ENCODE results near the gene ATAT1. TPM values are rescaled to one million over a fixed set of nuclear protein-coding genes. Genes with fewer than 3 reads are reported as not detected.
A peak's percentile ranks its signal among the peaks of the same experiment; 100 is the strongest.

ATAT1 gene
- total RNA-seq, 3 donors from 2014 or later = 10.6 to 18.4 (median 12.7) TPM

DNA sequence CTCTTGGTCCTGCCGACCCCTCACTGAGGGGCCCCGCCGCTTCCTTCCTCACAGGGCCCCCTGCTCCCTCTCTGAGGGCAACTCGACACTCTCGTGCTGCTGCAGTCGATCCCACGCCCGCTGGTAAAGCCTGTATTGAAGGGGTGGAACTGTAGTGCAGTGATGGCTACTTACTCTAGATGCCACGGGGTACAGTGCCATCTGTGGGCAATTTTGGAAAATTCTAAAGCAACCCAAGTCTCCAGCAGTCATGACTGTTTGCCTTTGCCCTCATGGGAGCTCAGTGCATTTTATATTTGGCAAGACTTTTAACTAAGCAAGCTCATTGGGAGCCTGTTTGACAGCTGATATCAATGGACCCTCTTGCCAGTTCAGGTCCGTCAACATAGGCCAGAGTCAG is 13.8 kb downstream of the ATAT1 start:
- TF ChIP-seq, protein P1, sequence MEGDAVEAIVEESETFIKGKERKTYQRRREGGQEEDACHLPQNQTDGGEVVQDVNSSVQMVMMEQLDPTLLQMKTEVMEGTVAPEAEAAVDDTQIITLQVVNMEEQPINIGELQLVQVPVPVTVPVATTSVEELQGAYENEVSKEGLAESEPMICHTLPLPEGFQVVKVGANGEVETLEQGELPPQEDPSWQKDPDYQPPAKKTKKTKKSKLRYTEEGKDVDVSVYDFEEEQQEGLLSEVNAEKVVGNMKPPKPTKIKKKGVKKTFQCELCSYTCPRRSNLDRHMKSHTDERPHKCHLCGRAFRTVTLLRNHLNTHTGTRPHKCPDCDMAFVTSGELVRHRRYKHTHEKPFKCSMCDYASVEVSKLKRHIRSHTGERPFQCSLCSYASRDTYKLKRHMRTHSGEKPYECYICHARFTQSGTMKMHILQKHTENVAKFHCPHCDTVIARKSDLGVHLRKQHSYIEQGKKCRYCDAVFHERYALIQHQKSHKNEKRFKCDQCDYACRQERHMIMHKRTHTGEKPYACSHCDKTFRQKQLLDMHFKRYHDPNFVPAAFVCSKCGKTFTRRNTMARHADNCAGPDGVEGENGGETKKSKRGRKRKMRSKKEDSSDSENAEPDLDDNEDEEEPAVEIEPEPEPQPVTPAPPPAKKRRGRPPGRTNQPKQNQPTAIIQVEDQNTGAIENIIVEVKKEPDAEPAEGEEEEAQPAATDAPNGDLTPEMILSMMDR (IDR thresholded peaks at IDR 0.05) = no peak
- Histone ChIP-seq H3K9me3 (no peaks in the 10 kb centered on the region), H3K4me3 (no peak overlapping the region), H3K4me1 (ENCODE audit: low read depth) (peaks cover 7% of the 10 kb centered on the region), H3K36me3 (ENCODE audit: low read depth) (no peaks in the 10 kb centered on the region)
- DNase-seq (no peak), ATAC-seq (peak; percentile 13)
- intact Hi-C loops (cut with DNase I, micrococcal nuclease) = no loop called here

DNA sequence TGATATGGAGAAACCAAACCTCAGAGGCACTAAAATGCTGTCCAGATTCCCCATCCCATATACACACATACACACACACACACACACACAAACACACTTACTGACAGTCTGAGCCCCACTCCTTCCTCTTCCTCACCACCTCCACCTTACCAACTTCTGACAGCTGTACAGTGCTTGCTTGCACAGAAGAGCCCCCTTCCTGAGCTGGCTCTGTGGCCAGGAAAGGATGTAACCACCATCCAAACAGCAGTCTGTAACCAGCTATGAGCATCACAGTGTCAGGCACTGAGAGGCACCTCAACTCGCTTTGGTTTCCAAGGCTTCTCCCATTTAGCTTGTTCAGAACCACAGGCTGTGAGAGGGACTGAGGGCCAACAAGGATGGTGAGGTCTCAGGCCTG is 14.4 kb downstream of the ATAT1 start:
- peaks cover 9% of the 10 kb centered on the region for H3K4me1 ChIP-seq (ENCODE audit: low read depth)
- DNase-seq (no peak), ATAC-seq (no peak)
- H3K4me3 ChIP-seq = no peak overlapping the region
- H3K36me3 ChIP-seq (ENCODE audit: low read depth) = no peaks in the 10 kb centered on the region
- TF ChIP-seq, protein P1 (IDR thresholded peaks at IDR 0.05) = no peak
- intact Hi-C loops (cut with DNase I, micrococcal nuclease) = no loop called here
- no peaks in the 10 kb centered on the region for H3K9me3 ChIP-seq

DNA sequence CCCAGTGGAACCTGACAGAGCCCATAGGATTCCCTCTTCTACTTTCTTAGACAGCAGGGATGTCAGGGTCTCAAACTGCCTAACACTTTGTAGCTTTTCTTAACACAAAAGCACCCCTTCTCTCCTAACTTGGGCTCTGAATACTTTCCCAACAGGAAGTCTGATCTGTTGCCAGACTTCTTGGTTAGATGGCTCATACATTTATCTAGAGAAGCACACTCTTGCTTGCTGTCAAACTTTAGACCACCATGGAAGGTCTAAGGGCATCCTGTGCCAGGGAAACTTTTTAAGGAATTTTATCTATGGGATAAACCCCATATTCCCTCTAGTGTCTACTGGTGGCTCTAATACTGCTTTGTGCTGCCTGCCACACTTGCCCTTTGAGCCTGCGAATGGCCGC is 17.0 kb downstream of the ATAT1 start:
- Histone ChIP-seq H3K4me1 (ENCODE audit: low read depth) (peaks cover 17% of the 10 kb centered on the region), H3K36me3 (ENCODE audit: low read depth) (no peaks in the 10 kb centered on the region), H3K9me3 (no peaks in the 10 kb centered on the region), H3K4me3 (no peak overlapping the region)
- DNase-seq (no peak), ATAC-seq (no peak)
- TF ChIP-seq, protein P1 (IDR thresholded peaks at IDR 0.05) = no peak
- intact Hi-C loops (cut with DNase I, micrococcal nuclease) = no loop called here

DNA sequence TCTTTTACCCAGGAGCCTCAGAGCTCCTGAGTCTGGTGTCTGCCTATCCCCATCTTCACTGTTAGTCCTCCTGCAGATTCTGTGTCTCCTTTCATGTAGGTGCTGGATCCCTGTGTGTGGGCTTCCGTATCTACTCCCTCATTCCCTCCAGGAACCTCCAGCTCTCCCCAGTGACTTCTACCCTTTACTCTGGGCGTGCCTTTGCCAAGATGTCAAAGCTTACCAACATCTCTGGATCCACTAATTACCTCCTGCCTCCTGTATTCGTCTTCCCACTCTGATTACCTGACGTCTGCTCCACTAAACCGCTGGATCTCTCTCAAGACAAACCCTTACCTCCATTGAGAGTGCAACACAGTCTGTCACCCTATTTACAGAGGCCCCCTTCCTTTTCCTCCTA is 18.1 kb downstream of the ATAT1 start:
- H3K36me3 ChIP-seq (ENCODE audit: low read depth) = no peaks in the 10 kb centered on the region
- DNase-seq (no peak), ATAC-seq (no peak)
- peaks cover 13% of the 10 kb centered on the region for H3K4me1 ChIP-seq (ENCODE audit: low read depth)
- H3K4me3 ChIP-seq = no peak overlapping the region
- TF ChIP-seq, protein P1 (IDR thresholded peaks at IDR 0.05) = no peak
- intact Hi-C loops (cut with DNase I, micrococcal nuclease) = no loop called here
- H3K9me3 ChIP-seq = no peaks in the 10 kb centered on the region

DNA sequence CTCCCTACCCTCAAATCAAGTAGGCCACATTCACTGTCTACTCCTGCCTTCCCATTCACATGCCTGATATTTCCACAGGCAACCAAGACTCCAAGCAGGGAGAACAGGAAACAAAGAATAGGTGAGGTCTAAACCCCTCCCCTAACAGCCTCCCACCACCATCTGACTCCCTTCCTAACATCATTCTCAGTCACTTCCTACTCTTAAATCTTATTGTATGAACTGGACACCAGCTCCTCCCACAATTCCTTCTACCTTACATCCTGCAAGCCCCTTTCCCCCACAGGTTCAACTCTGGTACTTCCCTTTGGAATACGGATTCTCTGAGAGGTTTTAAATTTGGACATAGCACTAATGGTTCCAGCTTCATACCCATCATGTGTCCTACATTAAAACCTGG is 19.3 kb downstream of the ATAT1 start:
- intact Hi-C loops (cut with DNase I, micrococcal nuclease) = no loop called here
- ATAC-seq = no peak
- DNase-seq = no peak
- Histone ChIP-seq H3K4me1 (ENCODE audit: low read depth) (peaks cover 13% of the 10 kb centered on the region), H3K36me3 (ENCODE audit: low read depth) (no peaks in the 10 kb centered on the region), H3K9me3 (no peaks in the 10 kb centered on the region), H3K4me3 (no peak overlapping the region)
- TF ChIP-seq, protein P1 (IDR thresholded peaks at IDR 0.05) = no peak
